Coronary artery (tissue), 2 donors: Measurements from ENCODE around the gene WFIKKN1.

Experiments
- DNase-seq: peaks from one replicate; pipeline ENCODE4 v3.0.0-alpha.2; 2017; ENCODE audit warnings: low spot score
- H3K27ac ChIP-seq, 2 donors: fragments of 200-600 bp; sonication (generic); one replicate each; pipeline ENCODE4 v1.5.1; 2016 to 2019
- H3K4me3 ChIP-seq: fragments of 200-600 bp; sonication (generic); 2 replicates; pipeline ENCODE4 v1.5.1; 2016; ENCODE audit warnings: mild to moderate bottlenecking, moderate library complexity
- CTCF ChIP-seq: fragments of 200-600 bp; sonication (generic); IDR thresholded peaks from one replicate; pipeline ENCODE4 v1.5.1; 2019; ENCODE audit warnings: antibody characterized with exemption

The WFIKKN1 gene

GRCh38 chr16:586047-586644 lies 44.6 kb upstream of the WFIKKN1 start:
- TF ChIP-seq CTCF: no peak
- Histone ChIP-seq H3K4me3 (no peak overlapping the region), H3K27ac (no peak overlapping the region)
- DNase-seq: no peak

GRCh38 chr16:586645-587590 lies 43.9 kb upstream of the WFIKKN1 start:
- no peak for DNase-seq
- Histone ChIP-seq H3K27ac (no peak overlapping the region), H3K4me3 (no peak overlapping the region)
- TF ChIP-seq CTCF: no peak

GRCh38 chr16:588639-588888 lies 42.2 kb upstream of the WFIKKN1 start:
- TF ChIP-seq CTCF: no peak
- H3K27ac ChIP-seq: peak overlapping the region; percentile 90 to 93
- peak overlapping the region; percentile 84 for H3K4me3 ChIP-seq
- peak; percentile 85 for DNase-seq

GRCh38 chr16:588889-589657 lies 41.7 kb upstream of the WFIKKN1 start:
- peak overlapping the region; percentile 90 to 93 for H3K27ac ChIP-seq
- DNase-seq: peak; percentile 98
- no peak for TF ChIP-seq CTCF
- peak overlapping the region; percentile 84 for H3K4me3 ChIP-seq

GRCh38 chr16:589658-590187 lies 41.1 kb upstream of the WFIKKN1 start, which contains the start of gene RAB40C:
TSS of gene RAB40C (plus strand) at chr16:590066. CDS start at chr16:590292, 226 bp downstream.
- Histone ChIP-seq H3K27ac (peak within 1 kb of the TSS; percentile 90 to 93), H3K4me3 (peak within 1 kb of the TSS; percentile 84)
- no peak for TF ChIP-seq CTCF
- DNase-seq: peak; percentile 99

GRCh38 chr16:590188-590814 lies 40.5 kb upstream of the WFIKKN1 start:
- no peak for DNase-seq
- no peak for TF ChIP-seq CTCF
- peak overlapping the region; percentile 65 to 90 for H3K27ac ChIP-seq
- H3K4me3 ChIP-seq: peak overlapping the region; percentile 84
